CD4-positive, alpha-beta T cell (primary cell): ENCODE data around the gene BCAR3. TPM values are rescaled to one million over a fixed set of nuclear protein-coding genes. Genes with fewer than 3 reads are reported as not detected.

Source experiments
- ATAC-seq: fragments of 200-7000 bp; cut with Tn5 transposase; one replicate; pipeline ENCODE4 v1.10.0; 2022; ENCODE audit warnings: mild to moderate bottlenecking; ENCODE audit not compliant: poor library complexity
- CTCF ChIA-PET: fragments of 350-600 bp; sonication (Branson Sonifier 250); formaldehyde crosslinking; loops from one replicate; lab custom pipeline; 2021; ENCODE audit warnings: antibody characterized with exemption, inconsistent platforms; lab: Charles Lee
- POLR2A ChIA-PET: fragments of 350-600 bp; sonication (Branson Sonifier 250); formaldehyde crosslinking; loops from one replicate; lab custom pipeline; 2021; ENCODE audit warnings: antibody characterized with exemption, inconsistent platforms; lab: Charles Lee
- DNase-seq, 14 experiments: peaks; one replicate each; pipeline ENCODE4 v3.0.0-alpha.2; 2013 to 2020; ENCODE audit warnings: mixed read lengths in 2 of 14
- H3K27ac ChIP-seq, 2 donors: one replicate each; pipeline versions ENCODE4 v1.5.1 to v1.7.0; 2013; ENCODE audit warnings: low read length in 2 of 2, low read depth in 1 of 2, mild to moderate bottlenecking in 1 of 2
- H3K27me3 ChIP-seq, 2 experiments: 1 replicate in 1 of 2; 2 replicates in 1 of 2; pipeline versions ENCODE4 v1.6.1 to v1.7.0; 2013; ENCODE audit warnings: low read length in 2 of 2, control low read depth in 1 of 2, mild to moderate bottlenecking in 1 of 2, moderate library complexity in 1 of 2; ENCODE audit not compliant: insufficient read depth in 2 of 2, control insufficient read depth in 1 of 2
- H3K36me3 ChIP-seq: one replicate; pipeline ENCODE4 v1.6.1; 2013; ENCODE audit warnings: low read length, control low read depth; ENCODE audit not compliant: insufficient read depth
- H3K4me1 ChIP-seq: one replicate; pipeline ENCODE4 v1.6.1; 2013; ENCODE audit warnings: low read length, control low read depth; ENCODE audit not compliant: insufficient read depth
- H3K4me3 ChIP-seq: one replicate; pipeline ENCODE4 v1.5.1; 2013; ENCODE audit warnings: mild to moderate bottlenecking, low read length, moderate library complexity
- H3K9me3 ChIP-seq, 2 experiments: 1 replicate in 1 of 2; 2 replicates in 1 of 2; pipeline versions ENCODE4 v1.6.1 to v1.7.0; 2013; ENCODE audit warnings: low read length in 2 of 2, mild to moderate bottlenecking in 2 of 2, control low read depth in 1 of 2, moderate library complexity in 1 of 2; ENCODE audit not compliant: control insufficient read depth in 1 of 2, insufficient read depth in 1 of 2
- H3K27ac Mint-ChIP-seq: one replicate; pipeline ENCODE4 v1.8.0; 2020; ENCODE audit warnings: mixed read lengths
- H3K27me3 Mint-ChIP-seq: one replicate; pipeline ENCODE4 v1.8.0; 2021; ENCODE audit warnings: mixed read lengths
- H3K36me3 Mint-ChIP-seq: one replicate; pipeline ENCODE4 v1.8.0; 2021; ENCODE audit warnings: low read depth, mixed read lengths
- H3K4me1 Mint-ChIP-seq: one replicate; pipeline ENCODE4 v1.8.0; 2021; ENCODE audit warnings: low read depth, mixed read lengths
- H3K4me3 Mint-ChIP-seq: one replicate; pipeline ENCODE4 v1.8.0; 2020; ENCODE audit warnings: mild to moderate bottlenecking, mixed read lengths
- H3K9me3 Mint-ChIP-seq: one replicate; pipeline ENCODE4 v1.8.0; 2020; ENCODE audit warnings: mixed read lengths
- intact Hi-C, 2 experiments: fragments of 100-400 bp; cut with DNase I in 1 of 2; cut with micrococcal nuclease in 1 of 2; formaldehyde crosslinking; loops; one replicate each; pipeline versions ENCODE4 v1.15.1 to v1.9.0; 2023 to 2025; cut with DNase I, micrococcal nuclease
- total RNA-seq, 174 experiments: library from RNA in 2 of 174; stranded (reverse) in 2 of 174; gene quantifications; one replicate each; pipeline ENCODE4 v1.2.3 and lab custom pipeline; 2021 to 2026
- TF ChIP-seq, protein P1 (sequence below): fragments of 200-600 bp; IDR thresholded peaks from one replicate; pipeline ENCODE4 v1.8.0; 2022; ENCODE audit warnings: antibody characterized with exemption, mild to moderate bottlenecking

The BCAR3 gene
- total RNA-seq, 2 experiments from 2014 or later: 0.47 to 0.92 TPM

- Mint-ChIP-seq H3K4me3 (no peak overlapping the region), H3K4me1 (no peaks in the 10 kb centered on the region), H3K9me3 (no peaks in the 10 kb centered on the region), H3K27me3 (no peaks in the 10 kb centered on the region), H3K36me3 (no peaks in the 10 kb centered on the region), H3K27ac (no peak overlapping the region)
- ChIA-PET POLR2A (interaction anchor here (1.1 to 1.6 kb wide), 5 partner anchors 9 to 550 kb away, joined by 3 to 19 read pairs (median 5); partner anchors contain the start of genes DNTTIP2 and MTF2), CTCF (interaction anchor here (0.9 to 3.6 kb wide), 7 partner anchors 20 to 281 kb away, joined by 3 to 40 read pairs (median 6); partner anchors contain the start of genes DNTTIP2 and GCLM)
- H3K36me3 ChIP-seq: no peaks in the 10 kb centered on the region
- H3K27ac ChIP-seq: no peak overlapping the region
- TF ChIP-seq, protein P1, sequence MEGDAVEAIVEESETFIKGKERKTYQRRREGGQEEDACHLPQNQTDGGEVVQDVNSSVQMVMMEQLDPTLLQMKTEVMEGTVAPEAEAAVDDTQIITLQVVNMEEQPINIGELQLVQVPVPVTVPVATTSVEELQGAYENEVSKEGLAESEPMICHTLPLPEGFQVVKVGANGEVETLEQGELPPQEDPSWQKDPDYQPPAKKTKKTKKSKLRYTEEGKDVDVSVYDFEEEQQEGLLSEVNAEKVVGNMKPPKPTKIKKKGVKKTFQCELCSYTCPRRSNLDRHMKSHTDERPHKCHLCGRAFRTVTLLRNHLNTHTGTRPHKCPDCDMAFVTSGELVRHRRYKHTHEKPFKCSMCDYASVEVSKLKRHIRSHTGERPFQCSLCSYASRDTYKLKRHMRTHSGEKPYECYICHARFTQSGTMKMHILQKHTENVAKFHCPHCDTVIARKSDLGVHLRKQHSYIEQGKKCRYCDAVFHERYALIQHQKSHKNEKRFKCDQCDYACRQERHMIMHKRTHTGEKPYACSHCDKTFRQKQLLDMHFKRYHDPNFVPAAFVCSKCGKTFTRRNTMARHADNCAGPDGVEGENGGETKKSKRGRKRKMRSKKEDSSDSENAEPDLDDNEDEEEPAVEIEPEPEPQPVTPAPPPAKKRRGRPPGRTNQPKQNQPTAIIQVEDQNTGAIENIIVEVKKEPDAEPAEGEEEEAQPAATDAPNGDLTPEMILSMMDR: no peak
- ATAC-seq (no peak), DNase-seq (no peak)
- H3K4me1 ChIP-seq: no peaks in the 10 kb centered on the region
- no peaks in the 10 kb centered on the region for H3K27me3 ChIP-seq
- H3K9me3 ChIP-seq: no peaks in the 10 kb centered on the region
- intact Hi-C loops: loop anchor here (1.0 to 10.0 kb wide), 13 partner anchors 185 to 1596 kb away; partner anchors contain the start of gene GCLM (in 2 of the 2)
- no peak overlapping the region for H3K4me3 ChIP-seq
These were observed 53.0 kb downstream of the BCAR3 start for GRCh38 chr1:93628681-93629080.

- Histone ChIP-seq H3K4me1 (no peaks in the 10 kb centered on the region), H3K9me3 (no peaks in the 10 kb centered on the region), H3K4me3 (no peak overlapping the region), H3K27ac (no peak overlapping the region), H3K27me3 (no peaks in the 10 kb centered on the region), H3K36me3 (no peaks in the 10 kb centered on the region)
- CTCF ChIA-PET: interaction anchor here (1.3 to 1.7 kb wide), 3 partner anchors 188 to 321 kb away, joined by 3 to 7 read pairs (median 5); no protein-coding TSS in a partner anchor
- no peaks in the 10 kb centered on the region for H3K9me3 Mint-ChIP-seq
- POLR2A ChIA-PET: interaction anchor here (0.6 to 0.9 kb wide), 2 partner anchors 32 to 220 kb away, joined by 3 read pairs; no protein-coding TSS in a partner anchor
- ATAC-seq: no peak
- DNase-seq: no peak
- H3K4me1 Mint-ChIP-seq: no peaks in the 10 kb centered on the region
- H3K36me3 Mint-ChIP-seq: no peaks in the 10 kb centered on the region
- no peak overlapping the region for H3K27ac Mint-ChIP-seq
- no peaks in the 10 kb centered on the region for H3K27me3 Mint-ChIP-seq
- intact Hi-C loops: loop anchor here (5.0 to 10.0 kb wide), 7 partner anchors 188 to 1599 kb away; no protein-coding TSS in a partner anchor
- H3K4me3 Mint-ChIP-seq: no peak overlapping the region
- TF ChIP-seq, protein P1: no peak
These were observed 55.9 kb downstream of the BCAR3 start for GRCh38 chr1:93625582-93626327.

DNA sequence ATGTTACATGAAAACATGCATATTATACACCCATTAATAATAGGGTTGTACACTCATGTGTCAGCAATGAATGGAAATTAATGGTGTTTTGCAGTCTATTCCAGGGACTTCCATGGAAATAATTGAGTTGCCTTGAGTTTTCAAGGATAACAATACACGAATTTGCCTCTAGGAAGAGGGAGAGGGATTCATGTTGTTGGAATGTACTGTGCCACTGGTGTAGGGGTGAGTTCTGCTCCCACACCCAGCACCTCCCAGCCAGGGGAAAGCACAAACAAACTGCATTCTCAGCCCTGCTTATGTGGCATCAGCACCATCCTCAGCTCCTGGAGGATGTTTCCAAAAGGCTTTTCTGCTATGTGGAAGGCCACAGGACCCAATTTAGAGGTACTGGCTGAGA lies 57.8 kb downstream of the BCAR3 start:
- Mint-ChIP-seq H3K4me3 (no peak overlapping the region), H3K27me3 (no peaks in the 10 kb centered on the region), H3K4me1 (no peaks in the 10 kb centered on the region), H3K27ac (no peak overlapping the region), H3K36me3 (no peaks in the 10 kb centered on the region), H3K9me3 (no peaks in the 10 kb centered on the region)
- intact Hi-C loops: loop anchor here in 1 of 2 experiments (10.0 kb wide), 2 partner anchors 1181 to 1601 kb away; no protein-coding TSS in a partner anchor
- no peaks in the 10 kb centered on the region for H3K36me3 ChIP-seq
- no peak overlapping the region for H3K4me3 ChIP-seq
- POLR2A ChIA-PET: no interaction called here
- no peak for ATAC-seq
- no peak for DNase-seq
- H3K9me3 ChIP-seq: no peaks in the 10 kb centered on the region
- no peaks in the 10 kb centered on the region for H3K4me1 ChIP-seq
- H3K27me3 ChIP-seq: no peaks in the 10 kb centered on the region
- CTCF ChIA-PET: no interaction called here
- no peak overlapping the region for H3K27ac ChIP-seq
- TF ChIP-seq, protein P1: no peak
